GM21423 (cell line): ENCODE data around the gene PSD.
A peak's percentile ranks its signal among the peaks of the same experiment; 100 is the strongest.

Experiments used
- ATAC-seq: cut with Tn5 transposase; IDR thresholded peaks from one replicate; pipeline ENCODE4 v1.9.1; 2021; ENCODE audit warnings: mild to moderate bottlenecking, moderate library complexity; ENCODE audit not compliant: unreplicated experiment

The PSD gene

DNA sequence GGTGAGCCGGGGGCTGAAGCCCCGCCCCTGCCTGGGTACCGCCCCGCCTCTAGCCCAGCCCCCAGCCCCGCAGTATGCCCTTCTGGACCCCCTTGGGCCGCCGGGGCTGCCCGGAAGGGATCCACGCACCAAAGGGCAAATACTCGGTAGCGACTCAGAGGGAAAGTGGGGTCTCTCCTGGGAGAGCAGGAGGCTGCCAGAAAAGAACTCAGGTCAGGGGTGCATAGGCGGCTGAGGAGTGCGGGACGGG, 2.8 kb upstream of the PSD start:
- ATAC-seq = no peak

DNA sequence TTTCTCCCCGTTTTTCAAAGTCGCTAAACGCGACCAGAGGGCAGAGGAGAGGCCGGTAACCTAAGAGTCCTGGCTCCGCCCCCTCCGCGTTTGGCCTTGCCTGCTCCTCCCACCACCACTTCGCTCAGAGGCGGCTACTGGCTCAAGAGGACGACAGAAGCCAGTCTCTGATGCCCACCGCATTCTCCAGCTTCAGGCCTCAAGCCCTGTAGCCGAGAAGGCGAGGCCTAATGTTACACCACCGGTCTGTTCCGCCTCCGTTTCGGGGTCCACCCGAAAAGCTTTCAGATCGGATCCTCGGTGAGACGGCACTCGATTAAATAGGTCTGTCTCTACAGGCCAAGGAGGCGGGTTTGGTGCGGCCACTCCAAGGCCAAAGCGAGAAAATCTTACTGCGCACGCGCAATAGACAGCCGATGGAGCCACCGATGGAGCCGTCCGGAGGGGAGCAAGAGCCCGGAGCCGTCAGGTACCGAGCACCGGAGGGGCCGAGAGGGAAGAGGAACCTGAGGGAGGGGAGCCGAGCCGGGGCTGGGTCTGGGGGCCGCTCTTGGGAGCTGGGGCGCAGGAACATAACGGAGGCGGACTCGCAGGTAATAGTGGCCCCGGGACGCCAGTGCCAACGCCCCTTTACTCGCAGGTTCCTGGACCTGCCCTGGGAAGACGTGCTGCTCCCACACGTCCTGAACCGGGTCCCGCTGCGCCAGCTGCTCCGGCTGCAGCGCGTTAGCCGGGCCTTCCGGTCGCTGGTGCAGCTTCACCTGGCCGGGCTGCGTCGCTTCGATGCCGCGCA, 2.3 kb upstream of the PSD start, which contains the start of gene FBXL15:
Gene FBXL15, plus strand, starts transcription at position 123 of the 793 bp plus-strand sequence. Its CDS starts 294 bp downstream, at position 417.
- ATAC-seq = peak; percentile 64

DNA sequence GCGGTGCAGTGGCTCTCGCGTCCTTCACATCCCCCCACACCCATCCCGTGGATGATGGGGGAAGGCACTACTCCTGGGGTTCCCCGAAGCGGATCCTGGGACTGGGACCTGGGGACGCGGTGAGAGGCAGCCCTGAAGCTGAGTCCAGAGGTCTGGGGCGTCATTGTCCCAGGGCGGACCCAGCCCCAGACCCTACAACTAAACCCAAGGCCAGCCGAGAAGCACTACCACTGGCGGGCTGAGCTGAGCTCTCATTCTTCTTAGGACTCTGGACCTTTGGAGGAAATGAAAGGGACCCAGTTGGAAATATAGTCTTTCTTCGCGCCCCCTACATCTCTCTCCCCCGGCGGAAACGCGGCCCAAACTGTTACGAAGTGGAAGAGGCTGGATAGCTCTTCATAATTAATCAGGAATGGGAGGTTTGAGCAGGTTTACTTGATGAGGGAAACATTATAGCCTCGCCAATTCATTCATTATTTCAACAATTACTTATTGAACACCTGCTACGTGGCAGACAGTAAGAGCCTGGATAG, 1.7 kb upstream of the PSD start:
- ATAC-seq = no peak

- no peak for ATAC-seq
Measured at GRCh38 chr10:102419269-102420180, 940 bp upstream of the PSD start.

DNA sequence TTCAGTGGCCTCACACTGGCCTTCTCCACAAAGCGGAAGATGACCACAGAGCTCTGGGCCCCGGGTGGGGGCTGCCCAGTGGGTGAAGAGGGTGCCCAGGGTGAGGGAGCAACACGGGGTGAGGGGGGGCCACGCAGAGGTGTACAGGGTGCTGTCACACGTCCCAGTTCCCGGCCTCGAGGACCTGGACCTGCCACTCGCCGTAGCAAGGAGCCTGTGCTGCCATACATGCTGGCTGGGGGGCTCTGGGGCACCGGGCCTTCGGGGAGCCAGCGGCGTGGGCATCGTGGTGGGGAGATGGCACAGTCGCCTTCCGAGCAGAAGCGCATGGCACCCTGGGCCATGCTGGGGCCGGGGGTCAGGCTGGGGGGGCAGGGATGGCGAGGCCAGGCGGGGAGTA, 1.9 kb downstream of the PSD start:
- no peak for ATAC-seq

DNA sequence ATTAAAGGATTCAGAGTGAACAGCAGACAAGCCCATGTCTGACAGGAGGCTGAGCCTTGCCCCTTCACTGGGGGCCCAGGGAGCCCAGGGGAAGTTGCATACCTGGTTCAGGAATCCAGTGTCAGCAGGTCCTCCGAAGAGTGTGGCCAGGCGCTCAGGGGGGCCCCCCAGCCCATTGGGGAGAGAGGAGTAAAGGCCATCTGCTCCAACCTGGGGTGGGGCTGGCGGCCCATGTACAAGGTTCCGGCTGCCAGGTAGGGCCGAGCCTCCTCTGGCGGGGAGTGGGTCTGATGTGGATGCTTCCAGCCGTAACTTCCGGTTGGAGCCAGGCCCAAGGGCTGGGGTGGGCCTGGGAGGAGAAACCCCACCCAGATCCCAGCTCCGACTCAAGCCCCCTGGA, 2.3 kb downstream of the PSD start:
- ATAC-seq = no peak

DNA sequence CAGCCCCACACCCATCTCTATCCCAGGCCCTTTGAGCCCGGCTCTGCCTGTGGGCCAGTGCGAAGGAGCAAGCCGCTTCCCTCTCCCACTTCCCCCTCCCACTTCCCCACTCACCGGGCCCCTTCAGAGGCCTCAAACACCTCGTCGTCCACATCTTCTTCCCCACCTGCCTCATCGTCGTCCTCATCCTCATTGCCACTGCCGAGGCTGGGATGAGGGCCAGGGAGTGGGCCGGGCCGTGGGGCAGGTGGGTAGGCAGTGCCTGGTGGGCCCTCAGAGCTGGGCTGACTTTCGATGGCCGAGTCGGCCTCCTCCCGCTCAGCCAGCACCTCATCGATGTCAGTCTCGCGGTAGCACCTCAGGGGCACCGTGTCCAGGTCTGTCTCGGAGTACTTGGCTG, 3.8 kb downstream of the PSD start:
- ATAC-seq = no peak

DNA sequence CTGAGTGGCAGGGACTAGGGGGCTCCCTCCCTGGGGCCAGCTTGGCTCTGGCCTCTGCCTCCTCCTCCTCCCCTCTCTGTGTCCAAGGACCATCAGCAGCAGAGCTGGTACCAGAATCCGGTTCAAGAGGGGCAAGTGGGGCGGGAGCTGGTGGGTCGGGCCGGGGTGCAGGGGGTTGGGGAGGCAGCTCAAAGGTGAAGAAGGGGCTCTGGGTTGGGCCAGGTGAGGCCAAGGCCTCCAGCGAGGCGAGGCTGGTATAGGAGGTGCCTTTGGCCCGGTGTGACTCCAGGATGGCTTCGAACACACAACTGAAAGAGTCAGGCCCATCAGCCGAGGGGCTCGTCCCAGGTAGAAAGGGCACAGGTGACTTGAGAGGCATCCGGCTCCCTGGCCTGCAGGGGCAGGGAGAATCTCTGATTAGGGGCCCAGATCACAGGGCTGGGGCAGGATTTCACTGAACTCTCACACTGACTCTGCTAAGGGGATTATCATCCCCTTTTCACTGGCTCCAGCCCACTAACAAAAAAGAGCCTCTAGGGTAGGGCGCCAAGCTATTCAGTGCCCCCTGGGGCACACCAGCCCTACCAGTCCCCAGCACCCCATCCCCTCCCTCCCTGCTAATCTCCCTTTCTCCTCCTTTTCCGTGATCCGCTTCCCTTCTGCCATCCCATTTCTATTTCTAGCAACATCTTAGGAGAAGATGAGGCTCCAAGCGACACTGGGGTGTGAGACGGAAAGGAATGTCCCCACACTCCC, 4.6 kb downstream of the PSD start:
- no peak for ATAC-seq

- no peak for ATAC-seq
Measured at GRCh38 chr10:102413053-102413705, 5.4 kb downstream of the PSD start.

GRCh38 chr10:102412293-102412692, 6.3 kb downstream of the PSD start:
- ATAC-seq = no peak

DNA sequence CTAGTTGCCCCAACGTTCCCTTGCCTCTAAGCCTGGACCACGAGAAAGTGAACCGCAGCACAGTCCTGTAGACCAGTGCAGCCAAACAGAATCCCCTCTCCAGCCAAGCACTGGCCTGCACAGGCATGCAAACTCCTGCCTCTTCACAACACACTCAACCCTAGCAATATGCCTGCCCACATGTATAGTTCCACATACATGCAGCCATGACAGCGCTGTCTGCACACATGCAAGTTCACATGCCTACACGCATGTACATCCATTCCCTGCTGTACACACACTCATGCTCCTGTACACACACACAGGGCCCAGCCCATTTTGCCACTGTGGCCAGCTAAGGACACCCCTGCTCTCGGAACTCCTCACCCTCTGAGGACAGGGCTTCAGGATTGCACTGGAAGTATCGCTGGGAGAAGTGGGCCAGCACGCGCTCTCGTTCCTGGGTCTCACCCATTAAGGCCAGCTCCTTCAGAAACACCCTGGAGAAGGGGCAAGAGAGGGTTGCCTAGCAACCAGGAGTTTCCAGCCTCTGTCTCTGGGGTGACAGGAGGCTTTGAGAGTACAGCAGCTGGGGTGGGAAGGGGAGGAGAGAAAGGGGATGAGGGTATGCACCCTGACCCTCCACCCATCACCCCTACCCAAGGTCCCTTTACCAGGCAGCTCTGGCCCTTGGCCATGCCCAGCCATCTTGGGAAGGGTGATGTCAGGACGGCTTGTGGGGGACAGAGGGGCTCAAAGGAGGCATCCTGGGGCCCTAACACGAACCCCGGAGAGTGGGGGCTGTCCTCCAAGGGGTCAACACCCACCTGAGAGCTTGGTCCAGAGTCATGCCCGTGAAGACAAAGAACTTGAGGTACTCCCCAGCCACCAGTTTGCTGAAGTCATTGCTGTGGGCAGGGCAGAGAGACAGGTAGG, 7.0 kb downstream of the PSD start:
- ATAC-seq = no peak

DNA sequence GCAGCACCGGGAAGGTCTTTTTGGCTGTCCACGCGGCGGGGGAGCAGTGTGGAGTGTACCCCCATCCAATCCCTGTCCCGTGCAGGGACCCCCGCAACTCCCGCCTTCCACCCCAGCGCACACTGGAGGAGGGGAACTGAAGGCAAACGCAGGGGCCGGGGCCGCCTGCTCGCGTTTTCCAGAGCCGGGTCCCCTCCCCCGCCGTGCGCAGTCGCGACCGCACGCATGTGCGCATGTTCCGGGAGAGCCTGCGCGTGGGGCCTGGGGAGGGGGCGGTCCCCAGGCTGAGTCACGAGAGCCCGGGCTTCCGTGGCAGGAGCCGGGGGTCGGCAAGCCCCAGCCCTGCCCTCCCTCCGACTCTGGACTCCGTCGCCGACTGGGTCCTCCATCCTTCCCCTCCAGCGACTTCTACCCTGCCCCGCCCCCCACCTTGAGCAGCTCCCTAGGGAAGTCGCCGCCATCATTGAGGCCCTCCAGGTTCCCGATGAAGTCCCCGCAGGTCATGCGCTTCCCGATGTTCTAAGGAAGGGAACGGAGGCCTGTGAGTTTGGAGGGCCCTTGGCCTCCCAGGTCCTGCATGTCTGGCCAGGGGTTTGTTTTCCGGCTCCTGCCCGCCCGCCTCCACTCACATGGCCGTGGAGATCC, 8.0 kb downstream of the PSD start:
- ATAC-seq = no peak

GRCh38 chr10:102409604-102410428, 8.8 kb downstream of the PSD start:
- no peak for ATAC-seq

DNA sequence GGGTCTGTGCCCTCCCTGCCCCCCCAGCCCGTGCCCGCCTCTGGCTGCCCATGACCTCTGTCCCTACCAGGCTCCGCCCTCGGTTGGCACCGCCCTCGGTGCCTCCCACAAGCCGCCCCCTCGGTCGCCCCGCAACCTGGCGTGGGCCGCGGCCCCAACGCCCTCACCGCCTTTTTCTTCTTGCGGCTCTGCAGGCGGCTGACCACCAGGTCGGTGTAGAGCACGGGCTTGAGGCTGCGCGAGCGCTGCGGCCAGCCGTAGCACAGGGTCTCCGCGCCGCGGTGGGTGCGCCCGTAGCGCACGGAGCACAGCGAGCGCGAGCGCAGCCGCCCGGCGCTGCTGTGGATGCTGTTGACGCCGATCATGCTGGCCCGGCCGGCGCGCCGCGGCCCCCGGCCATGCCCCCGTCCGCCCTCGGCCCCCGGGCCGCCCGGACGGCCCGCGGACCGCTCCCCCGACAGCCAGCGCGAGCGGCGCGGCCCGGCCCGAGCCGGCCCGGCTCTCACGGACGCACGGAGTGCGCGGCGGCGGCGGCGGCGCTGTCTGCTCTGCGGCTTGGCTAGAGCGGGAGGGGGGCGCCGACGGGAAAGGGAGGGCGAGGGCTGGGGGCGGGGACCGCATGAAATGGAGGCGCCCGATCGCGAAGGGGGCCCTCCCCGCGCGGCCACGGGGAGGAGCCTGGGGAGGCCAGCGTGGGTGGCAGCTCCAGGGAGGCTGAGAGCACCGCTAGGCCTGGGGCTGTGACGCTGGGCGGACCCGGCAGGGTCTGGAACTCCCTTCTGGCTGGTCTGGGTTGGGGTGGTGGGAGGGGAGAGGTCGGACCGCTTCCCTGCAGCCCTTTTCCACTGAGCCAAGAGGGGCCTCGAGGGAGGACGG, 9.6 kb downstream of the PSD start:
- no peak for ATAC-seq

DNA sequence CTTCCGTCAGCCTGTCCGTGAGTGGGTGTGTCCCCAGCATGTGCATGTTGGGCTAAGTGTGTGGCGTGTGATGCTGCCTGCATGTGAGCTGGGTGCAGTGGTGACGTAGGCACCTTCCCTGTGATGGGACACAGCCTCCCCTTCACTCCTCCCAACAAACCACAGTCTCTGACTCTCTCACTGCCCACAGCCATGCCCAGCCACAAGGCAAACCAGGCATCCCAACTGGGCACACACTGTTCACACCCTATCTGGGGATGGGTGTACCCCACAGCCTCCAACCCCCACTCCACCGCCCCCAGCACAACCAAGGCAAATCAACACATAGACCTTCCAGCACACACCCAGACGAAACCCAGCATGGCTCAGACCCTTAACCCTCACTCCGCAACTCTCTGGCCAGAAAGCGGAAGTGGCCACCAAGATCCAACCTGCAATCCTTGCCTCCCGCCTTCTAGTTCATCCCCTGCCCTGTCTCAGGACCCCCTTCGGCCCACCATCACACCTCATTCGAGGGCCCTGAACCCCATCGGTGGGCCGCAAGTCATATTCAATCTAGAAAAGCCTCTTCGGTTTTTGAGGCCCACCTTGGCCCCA, 10.4 kb downstream of the PSD start:
- ATAC-seq = no peak

DNA sequence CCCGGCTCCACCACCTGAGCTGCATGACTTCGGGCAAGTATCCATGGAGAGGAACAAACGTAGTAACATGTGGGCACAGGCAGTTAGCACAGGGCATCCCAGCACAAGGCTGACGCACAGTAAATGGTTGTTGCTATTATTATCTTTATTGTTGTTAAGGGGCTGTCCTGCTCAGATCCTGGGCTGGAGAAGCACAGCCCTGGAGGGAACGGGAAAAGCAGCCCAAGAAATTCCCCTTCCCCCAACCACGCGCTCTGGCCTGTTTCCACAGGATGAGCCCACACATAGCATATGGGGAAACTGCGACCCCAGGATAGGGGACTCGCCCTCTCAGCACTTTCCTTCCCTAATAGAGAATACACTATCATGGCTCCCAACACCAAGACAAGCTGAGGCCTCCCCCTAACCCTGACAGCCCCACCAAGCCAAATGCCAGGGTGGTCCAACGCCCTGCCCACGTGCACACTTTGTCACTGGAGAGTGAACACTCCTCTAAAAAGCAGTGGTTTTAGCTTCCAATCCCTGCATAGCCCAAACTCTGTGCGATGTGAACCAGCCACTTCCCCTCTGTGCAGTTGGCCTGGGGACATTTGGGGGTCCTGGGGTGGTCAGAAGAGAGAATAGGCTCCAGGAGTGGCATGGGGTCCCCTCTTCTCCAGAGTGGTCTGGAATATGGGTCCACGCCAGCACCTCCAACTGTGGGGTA, 11.0 kb downstream of the PSD start:
- no peak for ATAC-seq
